Esophagus squamous epithelium (tissue), 5 donors: ENCODE measurements around the gene MIEF1. TPM values are rescaled to one million over a fixed set of nuclear protein-coding genes. Genes with fewer than 3 reads are reported as not detected.

Experiments
- DNase-seq: peaks from one replicate; lab custom pipeline; 2025; lab: John Stamatoyannopoulos, UW
- H3K27ac ChIP-seq, 4 donors: fragments of 200-600 bp; sonication (generic); one replicate each; pipeline ENCODE4 v1.5.1; 2016 to 2019; ENCODE audit warnings: mild to moderate bottlenecking in 1 of 4
- H3K27me3 ChIP-seq, 4 donors: fragments of 200-600 bp; sonication (generic); 1 replicate in 3 of 4; 2 replicates in 1 of 4; pipeline versions ENCODE4 v1.5.1 to v1.6.0; 2017 to 2021; ENCODE audit warnings: antibody characterized with exemption in 1 of 4
- H3K36me3 ChIP-seq, 3 donors: fragments of 200-600 bp; sonication (generic); one replicate each; pipeline ENCODE4 v1.5.1; 2016 to 2019
- H3K4me1 ChIP-seq, 3 donors: fragments of 200-600 bp; sonication (generic); one replicate each; pipeline ENCODE4 v1.5.1; 2017 to 2019
- H3K4me3 ChIP-seq, 4 donors: fragments of 200-600 bp; sonication (generic); 1 replicate in 3 of 4; 2 replicates in 1 of 4; pipeline ENCODE4 v1.5.1; 2016 to 2019; ENCODE audit warnings: mild to moderate bottlenecking in 2 of 4, moderate library complexity in 1 of 4
- H3K9me3 ChIP-seq, 3 donors: fragments of 200-600 bp; sonication (generic); one replicate each; pipeline ENCODE4 v1.5.1; 2016 to 2019
- POLR2A ChIP-seq, 4 donors: fragments of 450-650 bp; IDR thresholded peaks; one replicate each; pipeline ENCODE4 v1.6.1; 2017; ENCODE audit warnings: antibody characterized with exemption in 4 of 4, mild to moderate bottlenecking in 4 of 4, moderate library complexity in 3 of 4
- WGBS, 2 donors: methylation state at CpG; one replicate each; pipeline ENCODE4 v1.1.5; 2018; 5-methylcytosine and 5-hydroxymethylcytosine counted together
- intact Hi-C: fragments of 100-400 bp; cut with DNase I; formaldehyde crosslinking; loops from one replicate; pipeline ENCODE4 v1.15.0; 2022
- total RNA-seq, 4 donors: library from RNA; depleted of rRNA; stranded (reverse); fragments of >200 nt; gene quantifications; one replicate each; pipeline ENCODE4 v1.1.0, GENCODE V29; 2016
- TF ChIP-seq, protein P1 (sequence below), 6 experiments: fragments of 450-650 bp in 4 of 6; fragments of 200-600 bp in 2 of 6; sonication (generic) in 2 of 6; IDR thresholded peaks; one replicate each; pipeline ENCODE4 v1.5.1; 2016 to 2019; ENCODE audit warnings: antibody characterized with exemption in 6 of 6, mild to moderate bottlenecking in 4 of 6, moderate library complexity in 4 of 6
- donor health status: DM: yes; HTN: yes; CAD: no.

MIEF1 gene
- total RNA-seq, 4 donors from 2014 or later: 21.4 to 34.2 (median 23.9) TPM

DNA sequence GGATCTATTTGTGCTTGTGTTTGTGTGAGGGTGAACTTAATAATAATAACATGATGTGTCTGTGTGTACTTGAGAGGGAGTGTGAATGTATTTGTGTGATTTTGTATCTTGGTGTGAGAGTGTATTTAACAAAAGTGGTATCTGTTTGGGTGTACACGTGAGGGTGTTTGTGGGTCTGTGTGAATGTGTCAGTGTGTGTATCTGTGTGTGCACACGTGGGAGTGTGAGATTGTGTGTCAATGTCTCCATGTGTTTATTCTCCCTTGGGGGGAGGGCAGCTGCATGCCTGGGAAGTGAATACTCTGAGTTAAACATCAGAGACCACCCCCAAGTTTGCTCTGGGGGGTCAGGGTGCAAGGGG lies 45.5 kb downstream of the MIEF1 start:
- no peak overlapping the region for H3K27ac ChIP-seq
- H3K9me3 ChIP-seq: no peaks in the 10 kb centered on the region
- DNase-seq: no peak
- intact Hi-C loops: loop anchor here (10.0 kb wide), 1 partner anchor 797 kb away; the partner anchor contains the start of gene ADSL
- 32 to 36% methylated on average over 2 of the region's 2 CpGs for WGBS, 2 donors
- peaks cover 0 to 98% (median 0%) of the 10 kb centered on the region in 4 donors for H3K27me3 ChIP-seq
- H3K4me3 ChIP-seq: no peak overlapping the region
- TF ChIP-seq, protein P1, sequence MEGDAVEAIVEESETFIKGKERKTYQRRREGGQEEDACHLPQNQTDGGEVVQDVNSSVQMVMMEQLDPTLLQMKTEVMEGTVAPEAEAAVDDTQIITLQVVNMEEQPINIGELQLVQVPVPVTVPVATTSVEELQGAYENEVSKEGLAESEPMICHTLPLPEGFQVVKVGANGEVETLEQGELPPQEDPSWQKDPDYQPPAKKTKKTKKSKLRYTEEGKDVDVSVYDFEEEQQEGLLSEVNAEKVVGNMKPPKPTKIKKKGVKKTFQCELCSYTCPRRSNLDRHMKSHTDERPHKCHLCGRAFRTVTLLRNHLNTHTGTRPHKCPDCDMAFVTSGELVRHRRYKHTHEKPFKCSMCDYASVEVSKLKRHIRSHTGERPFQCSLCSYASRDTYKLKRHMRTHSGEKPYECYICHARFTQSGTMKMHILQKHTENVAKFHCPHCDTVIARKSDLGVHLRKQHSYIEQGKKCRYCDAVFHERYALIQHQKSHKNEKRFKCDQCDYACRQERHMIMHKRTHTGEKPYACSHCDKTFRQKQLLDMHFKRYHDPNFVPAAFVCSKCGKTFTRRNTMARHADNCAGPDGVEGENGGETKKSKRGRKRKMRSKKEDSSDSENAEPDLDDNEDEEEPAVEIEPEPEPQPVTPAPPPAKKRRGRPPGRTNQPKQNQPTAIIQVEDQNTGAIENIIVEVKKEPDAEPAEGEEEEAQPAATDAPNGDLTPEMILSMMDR (IDR thresholded peaks at IDR 0.05): no peak
- TF ChIP-seq POLR2A (IDR thresholded peaks at IDR 0.05): no peak
- H3K36me3 ChIP-seq: no peaks in the 10 kb centered on the region
- no peaks in the 10 kb centered on the region for H3K4me1 ChIP-seq

DNA sequence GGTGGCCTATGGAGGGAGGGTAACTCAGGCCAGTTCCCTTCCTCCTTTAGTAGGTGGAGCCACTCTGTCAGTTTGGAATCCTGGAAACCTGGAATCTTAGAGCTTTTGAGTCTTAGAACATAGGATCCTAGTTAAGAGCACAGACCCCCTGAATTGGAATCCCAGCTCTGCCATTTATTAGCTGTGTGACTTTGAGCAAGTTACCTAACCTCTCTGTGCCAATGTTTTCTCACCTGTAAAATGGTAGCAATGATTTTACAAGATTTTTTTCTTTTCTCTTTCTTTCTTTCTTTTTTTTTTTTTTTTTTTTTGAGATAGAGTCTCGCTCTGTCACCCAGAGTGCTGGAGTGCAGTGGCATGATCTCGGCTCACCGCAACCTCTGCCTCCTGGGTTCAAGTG lies 51.3 kb downstream of the MIEF1 start:
- H3K36me3 ChIP-seq: no peaks in the 10 kb centered on the region
- 64% methylated on average over 3 of the region's 3 CpGs; no CpG with 5 or more reads in 1 of the 2 donors for WGBS, 2 donors

DNA sequence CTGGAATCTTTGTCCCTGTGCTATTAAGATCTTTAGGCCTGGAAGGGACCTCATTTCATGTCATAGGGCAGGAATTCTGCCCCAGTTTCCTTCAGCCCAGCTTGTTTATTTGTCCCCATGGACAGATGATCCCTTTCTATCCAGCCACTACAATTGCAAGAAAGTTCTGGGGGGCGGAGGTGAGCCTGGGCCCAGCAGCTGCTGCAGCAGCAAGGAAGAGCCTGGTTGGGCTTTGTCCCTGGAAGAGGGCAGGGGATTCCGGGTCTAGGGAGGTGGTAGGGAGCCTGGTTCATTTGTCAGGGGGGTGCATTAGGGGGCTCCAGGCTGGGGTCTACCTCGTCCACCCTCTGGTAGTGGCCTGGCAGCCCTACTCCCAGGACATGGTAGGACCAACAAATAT lies 52.1 kb downstream of the MIEF1 start:
- Histone ChIP-seq H3K4me3 (no peak overlapping the region), H3K36me3 (no peaks in the 10 kb centered on the region), H3K27ac (no peak overlapping the region), H3K4me1 (peaks cover 8 to 22% (median 11%) of the 10 kb centered on the region in 3 donors), H3K27me3 (peaks cover 5 to 94% (median 16%) of the 10 kb centered on the region in 4 donors), H3K9me3 (no peaks in the 10 kb centered on the region)
- 44 to 67% methylated on average over 1 to 2 of the region's 3 CpGs for WGBS, 2 donors
- DNase-seq: no peak
- TF ChIP-seq, protein P1 (IDR thresholded peaks at IDR 0.05): no peak
- no peak for TF ChIP-seq POLR2A (IDR thresholded peaks at IDR 0.05)
- intact Hi-C loops: no loop called here

More for the DNA sequence above, 51.3 kb downstream of the MIEF1 start:
- intact Hi-C loops: no loop called here
- TF ChIP-seq, protein P1 (IDR thresholded peaks at IDR 0.05): no peak
- TF ChIP-seq POLR2A (IDR thresholded peaks at IDR 0.05): no peak
- DNase-seq: no peak
- H3K27ac ChIP-seq: no peak overlapping the region
- H3K9me3 ChIP-seq: no peaks in the 10 kb centered on the region
- H3K4me3 ChIP-seq: no peak overlapping the region
- peaks cover 7 to 15% (median 11%) of the 10 kb centered on the region in 3 donors for H3K4me1 ChIP-seq
- peaks cover 5 to 94% (median 12%) of the 10 kb centered on the region in 4 donors for H3K27me3 ChIP-seq

DNA sequence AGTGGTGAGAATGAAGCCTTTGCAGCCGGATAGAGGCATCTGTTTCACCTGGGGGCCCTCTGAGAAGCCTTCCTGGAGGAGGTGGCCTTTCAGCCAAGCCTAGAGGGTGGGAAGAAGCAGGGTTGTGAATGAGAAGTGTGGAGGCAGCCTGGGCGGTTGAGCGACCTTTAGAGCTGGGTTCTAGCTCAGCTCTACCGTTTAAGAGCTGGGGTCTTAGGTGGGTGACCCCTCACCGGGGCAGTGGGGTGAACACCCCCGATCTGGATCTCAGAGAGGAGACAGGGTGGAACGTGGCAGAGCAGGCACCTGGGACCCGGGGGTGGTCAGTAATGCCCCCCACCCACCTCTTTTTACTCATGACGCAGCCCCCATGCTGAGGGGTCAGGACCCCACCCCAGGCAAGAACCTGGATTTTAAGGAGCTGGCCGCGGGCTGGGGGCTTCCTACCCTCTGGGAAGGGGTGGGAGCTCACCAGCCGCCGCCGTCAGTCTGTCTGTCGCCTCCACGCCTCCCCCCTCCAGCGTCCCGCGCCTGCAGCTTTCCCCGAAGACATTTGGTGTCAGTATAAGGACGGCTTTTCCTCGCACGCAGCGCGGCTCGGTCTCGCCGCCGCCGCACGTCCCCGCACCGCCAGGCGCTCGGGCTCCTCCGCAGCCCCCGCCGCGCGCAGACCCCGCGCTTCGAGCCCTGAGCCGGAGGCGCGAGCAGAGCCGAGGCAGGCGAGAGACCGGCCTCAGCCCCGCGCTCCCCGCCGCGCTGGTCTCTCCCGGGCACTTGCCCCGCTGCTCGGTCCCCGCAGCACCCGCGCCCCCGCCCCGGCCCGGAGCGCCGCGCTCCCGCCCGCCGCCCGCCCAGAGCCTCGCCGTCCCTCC lies 55.1 kb downstream of the MIEF1 start:
- intact Hi-C loops: no loop called here
- H3K4me1 ChIP-seq: peaks cover 8 to 23% (median 11%) of the 10 kb centered on the region in 3 donors
- no peaks in the 10 kb centered on the region for H3K9me3 ChIP-seq
- no peak overlapping the region for H3K27ac ChIP-seq
- DNase-seq: no peak
- peak overlapping the region; percentile 15 to 62 (median 28) for H3K4me3 ChIP-seq
- TF ChIP-seq, protein P1 (IDR thresholded peaks at IDR 0.05): no peak
- no peak for TF ChIP-seq POLR2A (IDR thresholded peaks at IDR 0.05)
- no peaks in the 10 kb centered on the region for H3K36me3 ChIP-seq
- 15 to 51% methylated on average over 6 to 11 of the region's 72 CpGs for WGBS, 2 donors
- H3K27me3 ChIP-seq: peaks cover 5 to 92% (median 16%) of the 10 kb centered on the region in 4 donors

DNA sequence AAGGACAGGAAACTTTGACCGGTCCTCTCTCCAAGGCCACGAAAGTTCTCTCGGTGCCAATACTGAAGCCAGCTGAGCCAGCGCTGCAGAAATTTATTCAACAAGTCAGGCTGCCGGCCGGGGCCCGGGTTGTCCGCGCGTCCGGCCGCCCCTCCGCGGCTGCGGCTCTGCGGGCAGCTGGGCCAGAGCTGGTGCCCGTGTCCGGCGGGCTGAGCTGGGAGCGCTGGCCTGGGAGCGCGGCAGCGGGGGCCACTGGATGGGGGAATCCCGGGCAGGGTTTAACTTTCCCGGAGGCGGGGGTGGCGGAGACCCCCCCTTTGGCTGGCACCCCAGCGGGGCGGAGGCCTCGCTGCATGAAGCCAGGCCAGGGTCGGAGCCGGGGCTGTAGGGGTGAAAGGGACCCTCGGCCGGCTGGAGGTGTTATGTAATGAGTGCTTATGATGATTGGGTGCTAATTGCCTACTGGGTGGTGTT lies 56.2 kb downstream of the MIEF1 start:
- DNase-seq: no peak
- Histone ChIP-seq H3K4me3 (peak overlapping the region in 2 of 4 donors; percentile 40 to 62), H3K36me3 (no peaks in the 10 kb centered on the region), H3K9me3 (no peaks in the 10 kb centered on the region), H3K27me3 (peaks cover 5 to 91% (median 16%) of the 10 kb centered on the region in 4 donors), H3K27ac (no peak overlapping the region), H3K4me1 (peaks cover 8 to 23% (median 11%) of the 10 kb centered on the region in 3 donors)
- no peak for TF ChIP-seq POLR2A (IDR thresholded peaks at IDR 0.05)
- TF ChIP-seq, protein P1 (IDR thresholded peaks at IDR 0.05): no peak
- intact Hi-C loops: no loop called here
- 16% methylated on average over 5 of the region's 34 CpGs; no CpG with 5 or more reads in 1 of the 2 donors for WGBS, 2 donors
